Raji (cell line): ENCODE measurements around the gene SFMBT2.

Source experiments
- POLR2A ChIP-seq: IDR thresholded peaks from 2 replicates; pipeline ENCODE4 v1.6.1; 2011; ENCODE audit warnings: low read depth, low read length, control low read depth; ENCODE audit not compliant: insufficient read depth

The SFMBT2 gene

GRCh38 chr10:7410862-7411670 is at the start of gene SFMBT2:
TSS of gene SFMBT2 (minus strand) at chr10:7411034. CDS start at chr10:7381898, 29,136 bp downstream.
- peak; percentile 53 for TF ChIP-seq POLR2A

GRCh38 chr10:7460006-7460405 is 49.2 kb upstream of the SFMBT2 start:
- no peak for TF ChIP-seq POLR2A

- TF ChIP-seq POLR2A: no peak
These were observed 47.7 kb upstream of the SFMBT2 start for GRCh38 chr10:7458556-7458955.

GRCh38 chr10:7457478-7458316 is 46.9 kb upstream of the SFMBT2 start:
- TF ChIP-seq POLR2A: no peak

GRCh38 chr10:7449063-7449695 is 38.3 kb upstream of the SFMBT2 start:
- no peak for TF ChIP-seq POLR2A

- TF ChIP-seq POLR2A: peak; percentile 15; the same call in 1 of the 2 replicates
These were observed 34.8 kb upstream of the SFMBT2 start for GRCh38 chr10:7445474-7446185.

- TF ChIP-seq POLR2A: no peak
These were observed 33.8 kb upstream of the SFMBT2 start for GRCh38 chr10:7444551-7445121.

GRCh38 chr10:7443036-7443435 is 32.2 kb upstream of the SFMBT2 start:
- no peak for TF ChIP-seq POLR2A

GRCh38 chr10:7441403-7442147 is 30.7 kb upstream of the SFMBT2 start:
- no peak for TF ChIP-seq POLR2A

GRCh38 chr10:7439696-7440095 is 28.9 kb upstream of the SFMBT2 start:
- no peak for TF ChIP-seq POLR2A

- no peak for TF ChIP-seq POLR2A
These were observed 27.6 kb upstream of the SFMBT2 start for GRCh38 chr10:7438196-7438986.

GRCh38 chr10:7436490-7437100 is 25.8 kb upstream of the SFMBT2 start:
- no peak for TF ChIP-seq POLR2A

GRCh38 chr10:7435674-7436073 is 24.8 kb upstream of the SFMBT2 start:
- TF ChIP-seq POLR2A: no peak

GRCh38 chr10:7434378-7434777 is 23.5 kb upstream of the SFMBT2 start:
- no peak for TF ChIP-seq POLR2A
